ENCODE measurements around the gene PTPRG.

The PTPRG gene

GRCh38 chr3:61562721-61563312 lies 1.4 kb downstream of the PTPRG start:
- DNase-seq (ENCODE audit: low spot score), result peak; percentile 26

GRCh38 chr3:61563313-61564271 lies 2.2 kb downstream of the PTPRG start:
- no peak for DNase-seq (ENCODE audit: low spot score)

- DNase-seq (ENCODE audit: low spot score), result peak; percentile 72
These were observed 3.2 kb downstream of the PTPRG start for GRCh38 chr3:61564395-61565059.

- no peak for DNase-seq (ENCODE audit: low spot score)
These were observed 4.2 kb downstream of the PTPRG start for GRCh38 chr3:61565569-61565968.

- no peak for DNase-seq (ENCODE audit: low spot score)
These were observed 6.8 kb downstream of the PTPRG start for GRCh38 chr3:61568127-61568526.

GRCh38 chr3:61569856-61570580 lies 8.6 kb downstream of the PTPRG start:
- no peak for DNase-seq (ENCODE audit: low spot score)

GRCh38 chr3:61570813-61571212 lies 9.4 kb downstream of the PTPRG start:
- no peak for DNase-seq (ENCODE audit: low spot score)

- DNase-seq (ENCODE audit: low spot score), result peak; percentile 74
These were observed 10.4 kb downstream of the PTPRG start for GRCh38 chr3:61571516-61572336.

GRCh38 chr3:61572879-61573278 lies 11.5 kb downstream of the PTPRG start:
- DNase-seq (ENCODE audit: low spot score), result no peak

- no peak for DNase-seq (ENCODE audit: low spot score)
These were observed 12.1 kb downstream of the PTPRG start for GRCh38 chr3:61573441-61573840.

- peak; percentile 74 for DNase-seq (ENCODE audit: low spot score)
These were observed 13.5 kb downstream of the PTPRG start for GRCh38 chr3:61574854-61575253.

GRCh38 chr3:61575893-61576292 lies 14.5 kb downstream of the PTPRG start:
- DNase-seq (ENCODE audit: low spot score), result no peak

GRCh38 chr3:61577760-61578159 lies 16.4 kb downstream of the PTPRG start:
- no peak for DNase-seq (ENCODE audit: low spot score)

- DNase-seq (ENCODE audit: low spot score), result no peak
These were observed 17.4 kb downstream of the PTPRG start for GRCh38 chr3:61578667-61579367.

GRCh38 chr3:61579685-61580084 lies 18.3 kb downstream of the PTPRG start:
- no peak for DNase-seq (ENCODE audit: low spot score)

GRCh38 chr3:61580982-61581643 lies 19.7 kb downstream of the PTPRG start:
- DNase-seq (ENCODE audit: low spot score), result no peak

- DNase-seq (ENCODE audit: low spot score), result no peak
These were observed 20.9 kb downstream of the PTPRG start for GRCh38 chr3:61582287-61582686.

- DNase-seq (ENCODE audit: low spot score), result no peak
These were observed 21.5 kb downstream of the PTPRG start for GRCh38 chr3:61582846-61583245.

GRCh38 chr3:61583890-61584875 lies 22.8 kb downstream of the PTPRG start:
- DNase-seq (ENCODE audit: low spot score), result no peak
